ENCODE data around the gene ASB1.

DNA sequence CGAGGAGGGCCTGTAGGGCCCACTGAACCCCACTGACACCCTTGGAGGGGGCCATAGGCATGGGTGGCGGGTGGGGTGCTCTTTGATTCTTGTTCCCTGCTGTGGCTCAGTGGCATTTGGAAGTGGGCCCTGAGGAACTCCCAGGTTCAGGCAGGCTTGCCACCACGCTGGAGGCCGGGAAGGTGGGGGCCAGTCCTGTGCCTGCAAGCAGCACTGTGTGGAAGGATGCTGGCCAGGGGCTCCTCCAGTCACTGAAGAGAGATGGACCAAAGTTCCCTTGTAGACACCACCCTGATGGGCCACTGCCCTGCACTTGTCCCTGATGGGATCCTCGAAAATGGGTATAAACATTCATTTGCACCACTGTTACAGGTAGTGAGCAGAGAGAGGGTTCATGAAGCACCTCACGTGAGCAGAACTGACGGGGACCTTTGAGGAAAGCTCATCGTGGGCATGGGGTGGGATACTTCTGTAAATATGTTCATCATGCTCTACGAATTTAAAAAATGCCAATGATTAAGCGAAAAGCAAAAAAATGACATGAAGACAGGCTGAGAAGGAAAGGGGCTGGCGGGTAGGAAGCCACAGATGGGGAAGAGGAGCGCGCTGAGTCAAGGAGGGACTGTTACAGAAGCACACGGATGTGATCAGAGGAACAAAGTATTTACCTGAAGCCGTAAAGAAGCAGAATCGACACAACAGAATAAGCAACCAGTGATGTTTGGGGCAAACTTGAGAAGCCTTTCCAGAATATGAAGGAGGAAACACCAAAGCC is 45.2 kb upstream of the ASB1 start:
- TF ChIP-seq EZH2 (IDR thresholded peaks at IDR 0.05; ENCODE audit: low read length, unreplicated experiment) (no peak), EZH2phosphoT487 (IDR thresholded peaks at IDR 0.05; ENCODE audit: borderline replicate concordance, low read length) (no peak)
- TF ChIP-seq, protein P1, sequence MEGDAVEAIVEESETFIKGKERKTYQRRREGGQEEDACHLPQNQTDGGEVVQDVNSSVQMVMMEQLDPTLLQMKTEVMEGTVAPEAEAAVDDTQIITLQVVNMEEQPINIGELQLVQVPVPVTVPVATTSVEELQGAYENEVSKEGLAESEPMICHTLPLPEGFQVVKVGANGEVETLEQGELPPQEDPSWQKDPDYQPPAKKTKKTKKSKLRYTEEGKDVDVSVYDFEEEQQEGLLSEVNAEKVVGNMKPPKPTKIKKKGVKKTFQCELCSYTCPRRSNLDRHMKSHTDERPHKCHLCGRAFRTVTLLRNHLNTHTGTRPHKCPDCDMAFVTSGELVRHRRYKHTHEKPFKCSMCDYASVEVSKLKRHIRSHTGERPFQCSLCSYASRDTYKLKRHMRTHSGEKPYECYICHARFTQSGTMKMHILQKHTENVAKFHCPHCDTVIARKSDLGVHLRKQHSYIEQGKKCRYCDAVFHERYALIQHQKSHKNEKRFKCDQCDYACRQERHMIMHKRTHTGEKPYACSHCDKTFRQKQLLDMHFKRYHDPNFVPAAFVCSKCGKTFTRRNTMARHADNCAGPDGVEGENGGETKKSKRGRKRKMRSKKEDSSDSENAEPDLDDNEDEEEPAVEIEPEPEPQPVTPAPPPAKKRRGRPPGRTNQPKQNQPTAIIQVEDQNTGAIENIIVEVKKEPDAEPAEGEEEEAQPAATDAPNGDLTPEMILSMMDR (conservative IDR thresholded peaks at IDR 0.05; ENCODE audit: low read depth, low read length), result no peak
